Skin epidermis (tissue), 12 donors: ENCODE measurements around the gene ACP5.
A peak's percentile ranks its signal among the peaks of the same experiment; 100 is the strongest.

ENCODE experiments used
- H3K27ac ChIP-seq, 21 experiments: fragments of 200-600 bp; sonication (generic) in 11 of 21; one replicate each; pipeline ENCODE4 v1.5.0; 2020; ENCODE audit warnings: mild to moderate bottlenecking in 3 of 21, inconsistent platforms in 2 of 21, moderate library complexity in 2 of 21
- H3K4me3 ChIP-seq, 7 experiments: fragments of 200-600 bp; sonication (generic) in 2 of 7; one replicate each; pipeline ENCODE4 v1.5.0; 2020; ENCODE audit warnings: inconsistent platforms in 2 of 7, mild to moderate bottlenecking in 2 of 7, moderate library complexity in 1 of 7

The ACP5 gene

DNA sequence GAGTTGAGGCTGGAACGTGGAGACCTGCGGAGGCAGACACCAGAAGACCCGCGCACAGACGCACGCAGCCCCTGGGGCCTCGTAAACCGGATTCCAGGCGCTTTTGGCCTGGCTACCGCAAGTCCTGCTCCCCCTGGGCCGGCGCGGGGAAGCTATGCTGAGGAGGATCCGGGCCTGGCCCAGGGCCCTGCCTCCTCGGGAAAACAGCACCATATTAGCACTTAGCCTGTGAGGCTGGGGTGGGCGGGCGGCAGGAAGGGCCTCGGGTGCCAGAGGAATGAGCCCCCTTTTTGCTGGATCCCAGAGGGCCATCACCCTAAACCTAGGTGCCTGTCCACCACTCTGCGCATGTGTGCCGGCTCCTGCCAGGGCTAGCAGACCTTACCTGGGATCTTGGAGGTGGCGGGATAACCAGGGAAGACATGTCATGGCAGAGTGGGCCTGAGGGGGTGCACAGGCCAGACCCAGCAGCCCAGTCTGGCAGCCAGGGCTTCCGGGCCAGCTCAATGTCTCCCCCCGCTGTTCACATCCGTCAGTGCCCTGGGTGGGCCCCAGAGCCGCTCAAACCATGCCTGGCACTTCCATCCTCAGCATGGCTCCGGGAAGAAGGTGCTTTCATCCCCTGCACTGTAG is 25.7 kb downstream of the ACP5 start:
- H3K4me3 ChIP-seq: no peak overlapping the region
- peak overlapping the region in 4 of 21 experiments; percentile 14 to 28 (median 22) for H3K27ac ChIP-seq

DNA sequence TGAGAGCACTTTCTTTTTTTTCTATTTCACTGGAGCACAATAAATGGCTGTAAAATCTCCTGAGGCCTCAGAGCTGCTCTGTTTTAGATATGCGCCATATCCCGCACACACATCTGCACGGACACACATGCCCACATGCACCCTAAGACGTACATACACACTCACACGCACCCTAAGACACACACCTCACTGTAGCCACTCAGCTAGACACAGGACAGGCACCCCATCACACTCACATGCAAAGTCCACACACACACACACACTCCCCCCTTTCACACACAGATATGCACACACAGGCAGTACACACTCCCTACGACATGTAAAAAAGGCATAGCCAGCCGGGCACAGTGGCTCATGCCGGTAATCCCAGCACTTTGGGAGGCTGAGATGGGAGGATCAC is 27.2 kb downstream of the ACP5 start:
- Histone ChIP-seq H3K27ac (no peak overlapping the region), H3K4me3 (no peak overlapping the region)

DNA sequence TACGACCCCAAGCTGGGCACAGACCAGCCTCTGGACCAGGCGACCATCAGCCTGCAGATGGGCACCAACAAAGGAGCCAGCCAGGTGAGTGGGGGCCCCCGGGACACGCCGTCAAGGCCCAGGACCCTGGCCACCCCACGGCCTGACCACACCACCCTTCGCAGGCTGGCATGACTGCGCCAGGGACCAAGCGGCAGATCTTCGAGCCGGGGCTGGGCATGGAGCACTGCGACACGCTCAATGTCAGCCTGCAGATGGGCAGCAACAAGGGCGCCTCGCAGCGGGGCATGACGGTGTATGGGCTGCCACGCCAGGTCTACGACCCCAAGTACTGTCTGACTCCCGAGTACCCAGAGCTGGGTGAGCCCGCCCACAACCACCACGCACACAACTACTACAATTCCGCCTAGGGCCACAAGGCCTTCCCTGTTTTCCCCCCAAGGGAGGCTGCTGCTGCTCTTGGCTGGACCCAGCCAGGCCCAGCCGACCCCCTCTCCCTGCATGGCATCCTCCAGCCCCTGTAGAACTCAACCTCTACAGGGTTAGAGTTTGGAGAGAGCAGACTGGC is 28.0 kb downstream of the ACP5 start:
- Histone ChIP-seq H3K27ac (no peak overlapping the region), H3K4me3 (no peak overlapping the region)

- H3K27ac ChIP-seq: no peak overlapping the region
- no peak overlapping the region for H3K4me3 ChIP-seq
Observed at GRCh38 chr19:11547929-11548700, 29.3 kb downstream of the ACP5 start.

GRCh38 chr19:11541238-11541637 is 36.2 kb downstream of the ACP5 start:
- Histone ChIP-seq H3K27ac (no peak overlapping the region), H3K4me3 (no peak overlapping the region)

GRCh38 chr19:11540645-11541044 is 36.8 kb downstream of the ACP5 start:
- Histone ChIP-seq H3K4me3 (no peak overlapping the region), H3K27ac (no peak overlapping the region)

DNA sequence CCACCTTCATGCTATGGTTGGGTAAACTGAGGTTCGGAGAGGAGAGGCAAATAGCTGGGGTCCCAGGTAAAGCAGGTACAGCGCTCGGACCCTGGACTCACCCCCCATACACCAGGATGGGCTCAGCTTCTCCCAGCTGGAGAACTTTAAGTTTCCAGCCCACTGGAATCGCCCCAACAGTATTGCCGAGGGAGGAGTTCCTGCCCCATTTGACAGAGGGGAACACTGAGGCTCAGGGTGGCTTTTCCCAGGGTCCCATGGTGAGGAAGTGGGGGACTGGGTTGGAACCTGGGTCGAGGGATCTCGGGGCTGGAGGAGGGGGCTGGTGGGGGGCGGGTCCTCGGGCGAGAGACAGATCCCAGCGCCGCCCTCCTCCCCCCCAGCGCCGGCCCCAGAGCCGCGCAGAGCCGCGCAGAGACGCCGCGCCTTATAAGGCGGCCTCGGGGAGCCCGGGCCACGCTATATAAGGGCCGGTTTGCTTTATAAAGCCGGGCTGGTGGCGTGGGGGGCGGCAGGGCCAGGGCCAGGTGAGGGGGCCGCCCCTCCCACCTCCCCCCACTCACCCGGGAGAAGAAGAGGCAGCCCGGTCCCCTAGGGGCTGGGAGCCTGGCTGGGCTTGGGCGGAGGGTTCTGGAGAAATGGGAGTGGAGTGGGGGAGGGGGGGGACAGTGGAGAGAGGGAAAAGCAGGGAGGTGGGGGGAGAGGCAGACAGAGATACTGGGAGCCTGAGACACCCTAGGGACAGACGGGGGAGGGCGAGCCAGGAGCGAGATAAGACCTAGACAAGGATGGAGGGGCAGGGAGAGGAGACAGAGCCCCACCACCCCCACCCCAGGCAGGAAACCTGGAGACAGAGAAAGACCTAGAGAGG is 37.7 kb downstream of the ACP5 start:
- H3K4me3 ChIP-seq: peak overlapping the region in 2 of 7 experiments; percentile 6 to 11
- H3K27ac ChIP-seq: peak overlapping the region in 4 of 21 experiments; percentile 12 to 63 (median 28)

DNA sequence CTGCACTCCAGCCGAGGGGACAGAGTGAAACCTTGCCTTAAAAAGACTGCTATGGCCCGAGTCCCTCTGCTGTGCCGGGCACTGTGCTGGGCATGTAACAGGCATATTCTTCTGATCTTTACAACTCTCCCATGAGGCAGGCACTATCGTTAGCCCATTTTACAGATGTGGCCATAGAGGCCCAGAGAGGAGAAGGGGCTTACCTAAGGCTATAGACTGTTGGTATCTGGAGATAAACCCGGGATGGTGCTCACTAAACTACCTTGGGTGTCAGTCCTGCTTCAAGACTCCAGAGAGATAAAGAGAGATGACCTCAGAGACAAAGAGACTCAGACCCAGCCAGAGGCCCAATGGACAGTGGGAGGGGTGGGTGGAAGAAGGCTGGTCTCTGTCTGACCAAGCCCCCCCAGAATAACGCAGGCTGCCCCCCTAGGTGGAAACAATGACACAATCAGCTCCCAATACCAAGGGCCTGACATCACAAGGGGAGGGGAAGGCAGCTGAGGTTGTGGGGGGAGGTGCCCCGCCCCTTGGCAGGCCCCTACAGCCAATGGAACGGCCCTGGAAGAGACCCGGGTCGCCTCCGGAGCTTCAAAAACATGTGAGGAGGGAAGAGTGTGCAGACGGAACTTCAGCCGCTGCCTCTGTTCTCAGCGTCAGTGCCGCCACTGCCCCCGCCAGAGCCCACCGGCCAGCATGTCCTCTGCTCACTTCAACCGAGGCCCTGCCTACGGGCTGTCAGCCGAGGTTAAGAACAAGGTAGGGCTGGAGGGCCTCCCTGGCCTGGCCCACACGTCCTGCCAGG is 39.0 kb downstream of the ACP5 start, which contains the start of gene CNN1:
Gene CNN1, plus strand, starts transcription at position 620 of the 805 bp plus-strand sequence. Its CDS starts 77 bp downstream, at position 697.
- H3K27ac ChIP-seq: peak within 1 kb of the TSS in 4 of 21 experiments; percentile 8 to 63 (median 28)
- H3K4me3 ChIP-seq: peak within 1 kb of the TSS in 2 of 7 experiments; percentile 6 to 11

- peak overlapping the region in 10 of 21 experiments; percentile 5 to 70 (median 33) for H3K27ac ChIP-seq
- peak overlapping the region in 4 of 7 experiments; percentile 0 to 16 (median 4) for H3K4me3 ChIP-seq
Observed at GRCh38 chr19:11535792-11536595, 41.5 kb downstream of the ACP5 start.

- Histone ChIP-seq H3K27ac (no peak overlapping the region), H3K4me3 (no peak overlapping the region)
Observed at GRCh38 chr19:11534948-11535347, 42.5 kb downstream of the ACP5 start.

DNA sequence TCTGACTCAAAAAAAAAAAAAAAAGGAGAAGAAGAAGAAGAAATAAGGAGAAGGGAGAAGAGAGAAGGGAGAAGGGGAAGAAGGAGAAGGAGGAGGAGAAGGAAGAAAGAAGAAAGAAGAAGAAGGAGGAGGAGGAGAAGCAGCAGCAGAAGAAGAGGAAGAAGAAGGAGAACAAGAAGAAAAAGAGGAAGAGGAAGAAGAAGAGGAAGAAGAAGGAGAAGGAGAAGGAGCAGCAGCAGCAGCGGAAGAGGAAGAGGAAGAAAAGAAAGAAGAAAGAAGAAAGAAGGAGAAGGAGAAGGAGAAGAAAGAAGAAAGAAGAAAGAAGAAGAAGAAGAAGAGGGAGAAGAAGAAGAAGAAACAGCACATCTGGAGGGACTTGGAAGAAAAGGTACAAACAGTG is 42.9 kb downstream of the ACP5 start:
- no peak overlapping the region for H3K27ac ChIP-seq
- H3K4me3 ChIP-seq: no peak overlapping the region

GRCh38 chr19:11530432-11530831 is 47.0 kb downstream of the ACP5 start:
- H3K4me3 ChIP-seq: no peak overlapping the region
- H3K27ac ChIP-seq: no peak overlapping the region

DNA sequence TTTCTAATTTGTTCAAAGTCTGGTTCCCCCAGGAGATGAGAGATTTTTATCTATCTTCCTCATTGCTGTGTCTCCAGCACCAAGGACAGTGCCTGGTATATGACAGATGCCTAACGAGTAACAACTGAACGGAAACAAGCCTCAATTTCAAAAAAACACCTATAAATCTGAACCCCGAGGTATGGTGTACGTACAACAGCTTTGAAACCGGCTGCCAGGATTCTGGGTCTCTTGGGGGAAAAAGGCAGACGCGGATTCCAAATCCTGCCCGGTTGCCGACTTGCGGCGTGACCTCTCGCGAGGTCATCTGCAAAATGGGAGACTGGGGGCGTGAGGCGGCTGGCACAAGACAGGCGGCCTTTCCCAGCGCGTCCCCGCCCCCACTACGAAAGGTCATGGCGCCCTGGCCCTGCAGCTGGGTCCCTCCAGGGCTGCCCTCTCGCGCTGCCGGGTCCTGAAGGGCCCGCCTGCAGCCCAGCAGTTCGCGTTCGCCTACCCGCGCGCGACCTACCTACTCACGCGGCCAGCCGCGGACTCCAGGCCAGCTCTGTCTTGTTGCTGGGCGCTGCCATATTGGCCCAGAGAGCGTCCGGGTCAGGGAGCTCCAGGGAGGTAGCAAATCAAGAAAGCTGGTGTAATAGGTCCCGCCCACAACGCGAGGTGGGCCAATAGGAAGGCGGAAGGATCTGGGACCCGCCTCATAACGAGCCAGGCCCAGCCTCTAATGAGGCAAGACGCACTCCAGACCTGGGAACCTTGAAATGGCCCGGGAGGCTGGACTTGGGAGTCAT is 48.7 kb downstream of the ACP5 start, which contains the start of gene ECSIT:
Gene ECSIT, minus strand, starts transcription at position 584 of the 791 bp plus-strand sequence. CDS start 9,964 bp downstream, outside the sequence.
- Histone ChIP-seq H3K4me3 (peak within 1 kb of the TSS; percentile 64 to 88 (median 83)), H3K27ac (peak within 1 kb of the TSS; percentile 4 to 93 (median 87))
